ENCODE data around the gene RAX.
A peak's percentile ranks its signal among the peaks of the same experiment; 100 is the strongest.
"Not testable (repeated sequence)": the region's sequence is repeated elsewhere in the genome, so short reads cannot be mapped to it uniquely, and the experiment has no call there.

Gene RAX

GRCh38 chr18:59265974-59266369 is 7.3 kb downstream of the RAX start:
- TF ChIP-seq ARNT (IDR thresholded peaks at IDR 0.05) = no peak
- TF ChIP-seq HDGF (IDR thresholded peaks at IDR 0.05; ENCODE audit: borderline replicate concordance) = no peak
- DNase-seq (ENCODE audit: extremely low spot score) = no peak
- POLR2A ChIA-PET = no interaction called here
- CTCF ChIA-PET = interaction anchor here (0.8 kb wide), 1 partner anchor 730 kb away, joined by 3 read pairs; no protein-coding TSS in a partner anchor

GRCh38 chr18:59265246-59265973 is 7.8 kb downstream of the RAX start:
- ChIA-PET POLR2A (no interaction called here), CTCF (no interaction called here)
- DNase-seq (ENCODE audit: extremely low spot score) = peak; percentile 72
- TF ChIP-seq TARDBP (IDR thresholded peaks at IDR 0.05) (no peak), NFRKB (IDR thresholded peaks at IDR 0.05) (no peak), PKNOX1 (IDR thresholded peaks at IDR 0.05) (no peak), FOXK2 (IDR thresholded peaks at IDR 0.05) (no peak), LEF1 (IDR thresholded peaks at IDR 0.05; ENCODE audit: borderline replicate concordance) (no peak), FOXM1 (IDR thresholded peaks at IDR 0.05; ENCODE audit: borderline replicate concordance) (no peak), SP1 (IDR thresholded peaks at IDR 0.05) (no peak), SUZ12 (IDR thresholded peaks at IDR 0.05) (no peak), L3MBTL2 (conservative IDR thresholded peaks at IDR 0.05) (no peak), BHLHE40 (IDR thresholded peaks at IDR 0.05; ENCODE audit: borderline replicate concordance) (no peak), ARNT (IDR thresholded peaks at IDR 0.05) (no peak), CTBP1 (IDR thresholded peaks at IDR 0.05; ENCODE audit: borderline replicate concordance) (no peak), ZNF384 (IDR thresholded peaks at IDR 0.05) (no peak), FOXA1 (IDR thresholded peaks at IDR 0.05) (no peak), ELF4 (IDR thresholded peaks at IDR 0.05) (no peak), HDGF (IDR thresholded peaks at IDR 0.05; ENCODE audit: borderline replicate concordance) (no peak)

GRCh38 chr18:59264651-59265245 is 8.5 kb downstream of the RAX start:
- CTCF ChIA-PET = no interaction called here
- no peak for DNase-seq (ENCODE audit: extremely low spot score)
- POLR2A ChIA-PET = no interaction called here
- no peak for TF ChIP-seq FOXA1 (IDR thresholded peaks at IDR 0.05)
- no peak for TF ChIP-seq LEF1 (IDR thresholded peaks at IDR 0.05; ENCODE audit: borderline replicate concordance)
- no peak for TF ChIP-seq BHLHE40 (IDR thresholded peaks at IDR 0.05; ENCODE audit: borderline replicate concordance)
- no peak for TF ChIP-seq PKNOX1 (IDR thresholded peaks at IDR 0.05)
- no peak for TF ChIP-seq SP1 (IDR thresholded peaks at IDR 0.05)
- no peak for TF ChIP-seq ARNT (IDR thresholded peaks at IDR 0.05)
- no peak for TF ChIP-seq ZNF384 (IDR thresholded peaks at IDR 0.05)
- TF ChIP-seq CTBP1 (IDR thresholded peaks at IDR 0.05; ENCODE audit: borderline replicate concordance) = no peak

- POLR2A ChIA-PET = no interaction called here
- no peak for DNase-seq (ENCODE audit: extremely low spot score)
- CTCF ChIA-PET = no interaction called here
- TF ChIP-seq ZNF384 (IDR thresholded peaks at IDR 0.05) = no peak
- TF ChIP-seq SP1 (IDR thresholded peaks at IDR 0.05) = no peak
- no peak for TF ChIP-seq FOXA1 (IDR thresholded peaks at IDR 0.05)
Observed at GRCh38 chr18:59264121-59264571, 9.1 kb downstream of the RAX start.

GRCh38 chr18:59263661-59264060 is 9.6 kb downstream of the RAX start:
- no peak for TF ChIP-seq FOXM1 (IDR thresholded peaks at IDR 0.05; ENCODE audit: borderline replicate concordance)
- no peak for TF ChIP-seq ELF4 (IDR thresholded peaks at IDR 0.05)
- TF ChIP-seq L3MBTL2 (conservative IDR thresholded peaks at IDR 0.05) = no peak
- TF ChIP-seq FOXK2 (IDR thresholded peaks at IDR 0.05) = no peak
- no peak for TF ChIP-seq ZNF384 (IDR thresholded peaks at IDR 0.05)
- TF ChIP-seq SUZ12 (IDR thresholded peaks at IDR 0.05) = no peak
- TF ChIP-seq LEF1 (IDR thresholded peaks at IDR 0.05; ENCODE audit: borderline replicate concordance) = no peak
- ChIA-PET CTCF (no interaction called here), POLR2A (no interaction called here)
- DNase-seq (ENCODE audit: extremely low spot score) = no peak

- DNase-seq (ENCODE audit: extremely low spot score); CTCF ChIA-PET; POLR2A ChIA-PET: not testable (repeated sequence)
Observed at GRCh38 chr18:59262243-59262642, 11.0 kb downstream of the RAX start.

GRCh38 chr18:59261842-59262241 is 11.4 kb downstream of the RAX start:
- DNase-seq (ENCODE audit: extremely low spot score); CTCF ChIA-PET; POLR2A ChIA-PET: not testable (repeated sequence)

GRCh38 chr18:59255491-59255890 is 17.8 kb downstream of the RAX start:
- CTCF ChIA-PET; DNase-seq (ENCODE audit: extremely low spot score); POLR2A ChIA-PET: not testable (repeated sequence)

Measured in HEK293T (cell line).